Astrocyte (in vitro differentiated cells and primary cell): Measurements from ENCODE around the gene CCL25. TPM values are rescaled to one million over a fixed set of nuclear protein-coding genes. Genes with fewer than 3 reads are reported as not detected.

Experiments
- DNase-seq: peaks from one replicate; pipeline ENCODE4 v3.0.0-alpha.2; 2010; ENCODE audit warnings: low read depth
- FAIRE-seq: peaks from 2 replicates; lab custom pipeline; 2011; peaks lifted over from hg19 to GRCh38; lab: Jason Lieb, UNC
- H2AFZ ChIP-seq: 2 replicates; pipeline ENCODE4 v1.6.0; 2012; ENCODE audit warnings: low read depth, low read length, inconsistent platforms
- H3K27ac ChIP-seq: 2 replicates; pipeline ENCODE4 v1.5.1; 2011; ENCODE audit warnings: low read depth, low read length, inconsistent platforms
- H3K27me3 ChIP-seq: 2 replicates; pipeline ENCODE4 v1.6.0; 2011; ENCODE audit warnings: low read length, inconsistent platforms; ENCODE audit not compliant: insufficient read depth
- H3K36me3 ChIP-seq: 2 replicates; pipeline ENCODE4 v1.5.1; 2011; ENCODE audit warnings: low read length, inconsistent platforms; ENCODE audit not compliant: insufficient read depth
- H3K4me1 ChIP-seq: 2 replicates; pipeline ENCODE4 v1.5.1; 2011; ENCODE audit warnings: low read length, inconsistent platforms; ENCODE audit not compliant: insufficient read depth
- H3K4me2 ChIP-seq: 2 replicates; pipeline ENCODE4 v1.6.0; 2012; ENCODE audit warnings: low read length, inconsistent platforms
- H3K4me3 ChIP-seq: 2 replicates; pipeline ENCODE4 v1.5.1; 2011; ENCODE audit warnings: low read depth, mild to moderate bottlenecking, low read length, inconsistent platforms; ENCODE audit not compliant: insufficient read depth
- H3K79me2 ChIP-seq: 2 replicates; pipeline ENCODE4 v1.6.0; 2012; ENCODE audit warnings: mild to moderate bottlenecking, low read length, inconsistent platforms; ENCODE audit not compliant: insufficient read depth
- H3K9ac ChIP-seq: 2 replicates; pipeline ENCODE4 v1.6.0; 2012; ENCODE audit warnings: mild to moderate bottlenecking, low read length, inconsistent platforms
- H3K9me3 ChIP-seq: 2 replicates; pipeline ENCODE4 v1.5.1; 2012; ENCODE audit warnings: low read depth, mild to moderate bottlenecking, low read length, inconsistent platforms; ENCODE audit not compliant: insufficient read depth
- H4K20me1 ChIP-seq: 2 replicates; pipeline ENCODE4 v1.6.0; 2012; ENCODE audit warnings: low read length, inconsistent platforms; ENCODE audit not compliant: insufficient read depth
- H3K27ac Mint-ChIP-seq: one replicate; pipeline ENCODE4 v1.8.0; 2021; ENCODE audit warnings: mild to moderate bottlenecking, mixed read lengths; ENCODE audit not compliant: unreplicated experiment
- H3K27me3 Mint-ChIP-seq: one replicate; pipeline ENCODE4 v1.8.0; 2021; ENCODE audit warnings: low read depth, mixed read lengths; ENCODE audit not compliant: unreplicated experiment
- H3K36me3 Mint-ChIP-seq: one replicate; pipeline ENCODE4 v1.8.0; 2021; ENCODE audit warnings: low read depth, mixed read lengths; ENCODE audit not compliant: unreplicated experiment
- H3K4me1 Mint-ChIP-seq: one replicate; pipeline ENCODE4 v1.8.0; 2021; ENCODE audit warnings: low read depth, mixed read lengths; ENCODE audit not compliant: unreplicated experiment
- H3K4me3 Mint-ChIP-seq: one replicate; pipeline ENCODE4 v1.8.0; 2021; ENCODE audit warnings: mild to moderate bottlenecking, moderate library complexity, mixed read lengths; ENCODE audit not compliant: unreplicated experiment
- H3K9me3 Mint-ChIP-seq: one replicate; pipeline ENCODE4 v1.8.0; 2021; ENCODE audit warnings: mild to moderate bottlenecking, mixed read lengths; ENCODE audit not compliant: unreplicated experiment
- EZH2 ChIP-seq: IDR thresholded peaks from 2 replicates; pipeline ENCODE4 v1.6.1; 2012; ENCODE audit warnings: mild to moderate bottlenecking, low read length, inconsistent platforms; ENCODE audit not compliant: insufficient read depth
- total RNA-seq: library from RNA; stranded (reverse); gene quantifications from 2 replicates; pipeline ENCODE4 v1.2.1, GENCODE V29; 2021
- TF ChIP-seq, protein P1 (sequence below): IDR thresholded peaks from 2 replicates; pipeline ENCODE4 v1.5.1; 2011; ENCODE audit warnings: low read depth, mild to moderate bottlenecking, inconsistent platforms, low read length, moderate library complexity; ENCODE audit not compliant: insufficient read depth

Gene CCL25
- total RNA-seq, 1 donor from 2014 or later = not detected

DNA sequence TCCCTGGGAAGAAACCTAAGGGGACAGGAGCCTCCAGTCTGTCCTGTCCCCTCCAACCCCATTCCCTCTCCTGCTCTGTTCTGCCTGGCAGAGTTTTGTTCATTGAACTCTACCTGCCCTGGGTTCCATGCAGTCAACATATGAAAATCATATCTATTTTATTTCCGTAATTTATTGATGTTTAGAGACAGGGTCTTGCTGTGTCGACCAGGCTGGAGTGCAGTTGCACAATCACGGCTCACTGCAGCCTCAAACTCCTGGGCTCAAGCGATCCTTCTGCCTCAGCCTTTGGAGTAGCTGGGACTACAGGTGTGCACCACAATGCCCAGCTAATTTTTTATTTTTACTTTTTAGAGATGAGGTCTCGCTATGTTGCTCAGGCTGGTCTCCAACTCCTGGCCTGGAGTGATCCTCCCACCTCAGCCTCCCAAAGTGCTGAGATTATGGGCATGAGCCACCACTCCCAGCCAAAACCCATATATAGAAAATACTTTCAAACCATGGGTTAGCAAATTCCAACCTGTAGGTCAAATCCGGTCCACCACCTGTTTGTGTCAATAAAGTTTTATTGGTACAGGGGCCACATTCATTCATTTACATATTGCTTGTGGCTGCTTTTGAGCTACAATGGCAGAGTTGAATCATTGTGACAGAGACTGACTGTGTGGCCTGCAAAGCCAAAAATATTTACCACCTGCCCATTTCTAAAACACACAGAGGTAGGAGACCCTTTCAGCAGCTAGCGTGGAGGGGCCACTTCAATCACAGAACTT lies 57.5 kb downstream of the CCL25 start:
- Histone ChIP-seq H3K4me3 (no peak overlapping the region), H4K20me1 (no peaks in the 10 kb centered on the region), H3K36me3 (no peaks in the 10 kb centered on the region), H3K9ac (no peak overlapping the region), H3K4me2 (no peak overlapping the region), H3K27ac (no peak overlapping the region), H2AFZ (no peak overlapping the region), H3K27me3 (no peaks in the 10 kb centered on the region), H3K79me2 (no peaks in the 10 kb centered on the region), H3K9me3 (no peaks in the 10 kb centered on the region), H3K4me1 (no peaks in the 10 kb centered on the region)
- DNase-seq = no peak
- Mint-ChIP-seq H3K27ac (no peak overlapping the region), H3K9me3 (peaks cover 4% of the 10 kb centered on the region), H3K36me3 (no peaks in the 10 kb centered on the region), H3K27me3 (peaks cover 8% of the 10 kb centered on the region), H3K4me3 (no peak overlapping the region), H3K4me1 (no peaks in the 10 kb centered on the region)
- TF ChIP-seq, protein P1, sequence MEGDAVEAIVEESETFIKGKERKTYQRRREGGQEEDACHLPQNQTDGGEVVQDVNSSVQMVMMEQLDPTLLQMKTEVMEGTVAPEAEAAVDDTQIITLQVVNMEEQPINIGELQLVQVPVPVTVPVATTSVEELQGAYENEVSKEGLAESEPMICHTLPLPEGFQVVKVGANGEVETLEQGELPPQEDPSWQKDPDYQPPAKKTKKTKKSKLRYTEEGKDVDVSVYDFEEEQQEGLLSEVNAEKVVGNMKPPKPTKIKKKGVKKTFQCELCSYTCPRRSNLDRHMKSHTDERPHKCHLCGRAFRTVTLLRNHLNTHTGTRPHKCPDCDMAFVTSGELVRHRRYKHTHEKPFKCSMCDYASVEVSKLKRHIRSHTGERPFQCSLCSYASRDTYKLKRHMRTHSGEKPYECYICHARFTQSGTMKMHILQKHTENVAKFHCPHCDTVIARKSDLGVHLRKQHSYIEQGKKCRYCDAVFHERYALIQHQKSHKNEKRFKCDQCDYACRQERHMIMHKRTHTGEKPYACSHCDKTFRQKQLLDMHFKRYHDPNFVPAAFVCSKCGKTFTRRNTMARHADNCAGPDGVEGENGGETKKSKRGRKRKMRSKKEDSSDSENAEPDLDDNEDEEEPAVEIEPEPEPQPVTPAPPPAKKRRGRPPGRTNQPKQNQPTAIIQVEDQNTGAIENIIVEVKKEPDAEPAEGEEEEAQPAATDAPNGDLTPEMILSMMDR = no peak
- no peak for TF ChIP-seq EZH2
- no peak for FAIRE-seq

DNA sequence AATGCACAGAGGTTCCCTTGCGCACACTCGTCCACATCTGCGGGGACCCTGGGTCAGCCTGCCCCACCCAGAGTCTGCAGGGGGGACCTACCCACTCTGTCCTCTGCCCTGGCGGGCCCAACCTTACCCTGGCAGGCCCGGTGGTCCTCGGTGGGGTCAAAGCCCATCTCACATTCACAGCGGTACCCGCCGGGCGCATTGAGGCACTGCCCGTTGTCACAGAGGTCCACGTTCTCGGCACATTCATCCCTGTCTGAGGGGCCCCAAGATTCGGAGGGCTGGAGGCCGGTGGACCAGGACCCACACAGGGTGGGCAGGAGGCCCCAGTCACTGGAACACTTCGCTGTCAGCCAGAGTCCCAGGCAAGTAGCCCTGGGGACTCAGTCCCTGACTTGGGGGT lies 58.4 kb downstream of the CCL25 start:
- no peak overlapping the region for H3K4me2 ChIP-seq
- Mint-ChIP-seq H3K27me3 (peaks cover 8% of the 10 kb centered on the region), H3K4me1 (no peaks in the 10 kb centered on the region), H3K27ac (no peak overlapping the region), H3K36me3 (no peaks in the 10 kb centered on the region), H3K4me3 (no peak overlapping the region), H3K9me3 (no peaks in the 10 kb centered on the region)
- no peak overlapping the region for H2AFZ ChIP-seq
- no peaks in the 10 kb centered on the region for H4K20me1 ChIP-seq
- H3K79me2 ChIP-seq = no peaks in the 10 kb centered on the region
- H3K9ac ChIP-seq = no peak overlapping the region
- H3K27me3 ChIP-seq = no peaks in the 10 kb centered on the region
- no peak for TF ChIP-seq EZH2
- TF ChIP-seq, protein P1 = no peak
- H3K9me3 ChIP-seq = no peaks in the 10 kb centered on the region
- no peak overlapping the region for H3K4me3 ChIP-seq
- DNase-seq = no peak
- FAIRE-seq = no peak
- H3K4me1 ChIP-seq = no peaks in the 10 kb centered on the region
- no peaks in the 10 kb centered on the region for H3K36me3 ChIP-seq
- no peak overlapping the region for H3K27ac ChIP-seq

DNA sequence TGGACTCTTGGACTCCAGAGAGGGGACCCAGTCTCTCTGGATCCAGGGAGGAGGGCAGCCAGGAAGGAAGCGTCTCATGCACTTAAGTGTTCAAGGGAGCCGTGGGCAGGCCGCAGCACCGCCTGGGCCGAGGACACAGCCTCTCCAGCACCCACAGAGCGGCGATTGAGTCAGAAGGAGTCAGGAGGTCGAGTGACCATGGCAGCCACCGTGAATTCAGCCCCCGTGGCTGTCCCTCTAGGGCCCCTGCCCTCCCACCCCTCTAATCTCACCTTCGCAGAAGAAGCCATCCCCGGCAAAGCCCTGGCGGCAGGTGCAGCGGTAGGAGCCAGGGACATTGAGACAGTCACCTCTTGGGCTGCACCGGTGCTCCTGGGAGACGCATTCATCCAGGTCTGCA lies 58.8 kb downstream of the CCL25 start:
- FAIRE-seq (no peak), DNase-seq (no peak)
- H3K4me1 Mint-ChIP-seq = no peaks in the 10 kb centered on the region
- TF ChIP-seq, protein P1 = no peak
- no peak for TF ChIP-seq EZH2
- Histone ChIP-seq H4K20me1 (no peaks in the 10 kb centered on the region), H2AFZ (no peak overlapping the region), H3K79me2 (no peaks in the 10 kb centered on the region), H3K27me3 (no peaks in the 10 kb centered on the region), H3K4me1 (no peaks in the 10 kb centered on the region), H3K4me3 (no peak overlapping the region), H3K9me3 (no peaks in the 10 kb centered on the region), H3K36me3 (no peaks in the 10 kb centered on the region), H3K27ac (no peak overlapping the region), H3K9ac (no peak overlapping the region), H3K4me2 (no peak overlapping the region)
- no peaks in the 10 kb centered on the region for H3K36me3 Mint-ChIP-seq
- H3K27ac Mint-ChIP-seq = no peak overlapping the region
- peaks cover 11% of the 10 kb centered on the region for H3K27me3 Mint-ChIP-seq
- H3K4me3 Mint-ChIP-seq = no peak overlapping the region
- no peaks in the 10 kb centered on the region for H3K9me3 Mint-ChIP-seq
